Right lobe of liver (tissue), 4 donors: Measurements from ENCODE around the gene ACSL5.

ENCODE experiments used
- CTCF ChIP-seq, 4 donors: fragments of 200-600 bp in 3 of 4; fragments of 450-650 bp in 1 of 4; IDR thresholded peaks; one replicate each; pipeline versions ENCODE4 v1.5.1 to v1.8.0; 2016 to 2022; ENCODE audit warnings: antibody characterized with exemption in 4 of 4, mild to moderate bottlenecking in 2 of 4
- POLR2A ChIP-seq: fragments of 450-650 bp; IDR thresholded peaks from one replicate; pipeline ENCODE4 v1.6.1; 2017; ENCODE audit warnings: antibody characterized with exemption, mild to moderate bottlenecking
- donor health status: DM: no; HTN: no; CAD: no.
- donor health status: DM: no; HTN: no; CAD: no.
- donor health status: DM: no; HTN: yes; CAD: no.

GRCh38 chr10:112433136-112433535 lies 59.2 kb downstream of the ACSL5 start:
- TF ChIP-seq CTCF (IDR thresholded peaks at IDR 0.05) (no peak), POLR2A (no peak)
